ENCODE results near the gene EMILIN1.

The EMILIN1 gene

DNA sequence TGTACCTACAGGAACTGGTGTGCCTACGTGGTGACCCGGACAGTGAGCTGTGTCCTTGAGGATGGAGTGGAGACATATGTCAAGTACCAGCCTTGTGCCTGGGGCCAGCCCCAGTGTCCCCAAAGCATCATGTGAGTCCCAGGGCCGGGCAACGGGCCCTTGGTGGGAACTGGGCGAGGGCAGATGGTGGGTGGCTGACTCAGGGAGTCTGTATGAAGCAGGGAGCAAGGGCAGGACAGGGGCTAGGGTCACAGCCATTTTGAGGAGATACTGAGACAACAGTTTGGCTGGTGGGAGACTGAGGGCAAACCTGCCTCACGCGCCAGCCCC, 1.7 kb downstream of the EMILIN1 start:
- DNase-seq (ENCODE audit: low read depth), result no peak

DNA sequence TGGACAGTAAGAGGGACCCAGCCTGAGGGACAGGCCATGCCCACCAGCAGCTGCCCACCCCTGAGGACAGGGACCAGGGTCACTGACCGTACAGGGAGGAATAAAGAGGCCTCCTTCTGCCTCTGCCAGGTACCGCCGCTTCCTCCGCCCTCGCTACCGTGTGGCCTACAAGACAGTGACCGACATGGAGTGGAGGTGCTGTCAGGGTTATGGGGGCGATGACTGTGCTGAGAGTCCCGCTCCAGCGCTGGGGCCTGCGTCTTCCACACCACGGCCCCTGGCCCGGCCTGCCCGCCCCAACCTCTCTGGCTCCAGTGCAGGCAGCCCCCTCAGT, 2.2 kb downstream of the EMILIN1 start:
- DNase-seq (ENCODE audit: low read depth), result no peak

DNA sequence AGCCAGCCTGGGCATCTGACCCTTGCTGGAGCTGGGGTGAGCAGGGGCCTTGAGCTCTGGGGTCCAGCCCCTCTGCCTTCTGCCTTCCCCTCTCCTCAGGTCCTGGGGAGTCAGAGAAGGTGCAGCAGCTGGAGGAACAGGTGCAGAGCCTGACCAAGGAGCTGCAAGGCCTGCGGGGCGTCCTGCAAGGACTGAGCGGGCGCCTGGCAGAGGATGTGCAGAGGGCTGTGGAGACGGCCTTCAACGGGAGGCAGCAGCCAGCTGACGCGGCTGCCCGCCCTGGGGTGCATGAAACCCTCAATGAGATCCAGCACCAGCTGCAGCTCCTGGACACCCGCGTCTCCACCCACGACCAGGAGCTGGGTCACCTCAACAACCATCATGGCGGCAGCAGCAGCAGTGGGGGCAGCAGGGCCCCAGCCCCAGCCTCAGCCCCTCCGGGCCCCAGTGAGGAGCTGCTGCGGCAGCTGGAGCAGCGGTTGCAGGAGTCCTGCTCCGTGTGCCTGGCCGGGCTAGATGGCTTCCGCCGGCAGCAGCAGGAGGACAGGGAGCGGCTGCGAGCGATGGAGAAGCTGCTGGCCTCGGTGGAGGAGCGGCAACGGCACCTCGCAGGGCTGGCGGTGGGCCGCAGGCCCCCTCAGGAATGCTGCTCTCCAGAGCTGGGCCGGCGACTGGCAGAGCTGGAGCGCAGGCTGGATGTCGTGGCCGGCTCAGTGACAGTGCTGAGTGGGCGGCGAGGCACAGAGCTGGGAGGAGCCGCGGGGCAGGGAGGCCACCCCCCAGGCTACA, 3.8 kb downstream of the EMILIN1 start:
- DNase-seq (ENCODE audit: low read depth), result no peak

DNA sequence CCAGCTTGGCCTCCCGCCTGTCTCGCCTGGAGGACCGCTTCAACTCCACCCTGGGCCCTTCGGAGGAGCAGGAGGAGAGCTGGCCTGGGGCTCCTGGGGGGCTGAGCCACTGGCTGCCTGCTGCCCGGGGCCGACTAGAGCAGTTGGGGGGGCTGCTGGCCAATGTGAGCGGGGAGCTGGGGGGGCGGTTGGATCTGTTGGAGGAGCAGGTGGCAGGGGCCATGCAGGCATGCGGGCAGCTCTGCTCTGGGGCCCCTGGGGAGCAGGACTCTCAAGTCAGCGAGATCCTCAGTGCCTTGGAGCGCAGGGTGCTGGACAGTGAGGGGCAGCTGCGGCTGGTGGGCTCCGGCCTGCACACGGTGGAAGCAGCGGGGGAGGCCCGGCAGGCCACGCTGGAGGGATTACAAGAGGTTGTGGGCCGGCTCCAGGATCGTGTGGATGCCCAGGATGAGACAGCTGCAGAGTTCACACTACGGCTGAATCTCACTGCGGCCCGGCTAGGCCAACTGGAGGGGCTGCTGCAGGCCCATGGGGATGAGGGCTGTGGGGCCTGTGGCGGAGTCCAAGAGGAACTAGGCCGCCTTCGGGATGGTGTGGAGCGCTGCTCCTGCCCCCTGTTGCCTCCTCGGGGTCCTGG, 4.5 kb downstream of the EMILIN1 start:
- DNase-seq (ENCODE audit: low read depth), result no peak

DNA sequence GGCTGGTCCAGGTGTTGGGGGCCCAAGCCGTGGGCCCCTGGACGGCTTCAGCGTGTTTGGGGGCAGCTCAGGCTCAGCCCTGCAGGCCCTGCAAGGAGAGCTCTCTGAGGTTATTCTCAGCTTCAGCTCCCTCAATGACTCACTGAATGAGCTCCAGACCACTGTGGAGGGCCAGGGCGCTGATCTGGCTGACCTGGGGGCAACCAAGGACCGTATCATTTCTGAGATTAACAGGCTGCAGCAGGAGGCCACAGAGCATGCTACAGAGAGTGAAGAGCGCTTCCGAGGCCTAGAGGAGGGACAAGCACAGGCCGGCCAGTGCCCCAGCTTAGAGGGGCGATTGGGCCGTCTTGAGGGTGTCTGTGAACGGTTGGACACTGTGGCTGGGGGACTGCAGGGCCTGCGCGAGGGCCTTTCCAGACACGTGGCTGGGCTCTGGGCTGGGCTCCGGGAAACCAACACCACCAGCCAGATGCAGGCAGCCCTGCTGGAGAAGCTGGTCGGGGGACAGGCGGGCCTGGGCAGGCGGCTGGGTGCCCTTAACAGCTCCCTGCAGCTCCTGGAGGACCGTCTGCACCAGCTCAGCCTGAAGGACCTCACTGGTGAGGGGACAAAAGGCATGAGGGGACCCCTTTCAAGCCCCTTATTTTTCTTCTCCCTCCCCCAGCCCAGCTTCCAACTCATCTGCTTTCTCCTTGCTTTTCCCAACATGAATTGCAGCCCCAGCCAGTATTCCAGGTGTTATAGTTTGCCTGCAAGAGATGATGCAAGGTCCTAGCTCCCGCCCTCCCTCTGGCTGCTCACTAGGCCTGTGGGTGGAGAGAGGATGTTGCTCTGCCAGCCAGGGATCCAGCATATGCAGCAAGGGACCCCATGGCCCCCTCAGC, 5.2 kb downstream of the EMILIN1 start:
- no peak for DNase-seq (ENCODE audit: low read depth)

DNA sequence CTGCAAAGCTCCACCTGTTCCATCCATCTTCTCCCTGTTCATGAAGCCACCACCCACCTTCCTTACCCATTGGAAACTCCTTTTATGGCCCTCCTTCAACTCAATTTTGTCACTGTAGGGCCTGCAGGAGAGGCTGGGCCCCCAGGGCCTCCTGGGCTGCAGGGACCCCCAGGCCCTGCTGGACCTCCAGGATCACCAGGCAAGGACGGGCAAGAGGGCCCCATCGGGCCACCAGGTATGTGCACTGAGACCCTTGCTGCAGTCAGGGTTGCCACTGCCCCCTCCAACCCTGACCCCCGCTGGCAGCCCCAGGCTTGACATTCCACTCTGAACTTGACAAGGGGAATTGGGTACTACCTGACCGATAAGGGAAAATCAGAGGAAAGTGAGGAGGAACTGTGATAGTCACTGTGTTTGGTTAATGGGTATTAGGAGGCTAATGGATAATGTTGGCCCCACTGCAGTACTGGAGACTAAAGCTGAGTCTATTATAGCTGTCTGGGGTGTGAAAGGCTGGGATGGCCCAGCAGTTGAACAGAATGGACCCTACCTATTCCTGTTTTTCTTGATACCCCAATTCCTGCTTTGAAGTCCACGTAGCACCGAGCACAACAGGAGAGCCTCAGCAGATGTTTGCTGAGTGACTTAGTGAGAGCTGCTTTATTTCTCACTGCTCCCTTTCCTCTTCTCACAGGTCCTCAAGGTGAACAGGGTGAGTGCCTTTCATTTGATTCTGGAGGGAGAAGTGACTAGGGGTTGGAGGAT, 6.1 kb downstream of the EMILIN1 start:
- no peak for DNase-seq (ENCODE audit: low read depth)

DNA sequence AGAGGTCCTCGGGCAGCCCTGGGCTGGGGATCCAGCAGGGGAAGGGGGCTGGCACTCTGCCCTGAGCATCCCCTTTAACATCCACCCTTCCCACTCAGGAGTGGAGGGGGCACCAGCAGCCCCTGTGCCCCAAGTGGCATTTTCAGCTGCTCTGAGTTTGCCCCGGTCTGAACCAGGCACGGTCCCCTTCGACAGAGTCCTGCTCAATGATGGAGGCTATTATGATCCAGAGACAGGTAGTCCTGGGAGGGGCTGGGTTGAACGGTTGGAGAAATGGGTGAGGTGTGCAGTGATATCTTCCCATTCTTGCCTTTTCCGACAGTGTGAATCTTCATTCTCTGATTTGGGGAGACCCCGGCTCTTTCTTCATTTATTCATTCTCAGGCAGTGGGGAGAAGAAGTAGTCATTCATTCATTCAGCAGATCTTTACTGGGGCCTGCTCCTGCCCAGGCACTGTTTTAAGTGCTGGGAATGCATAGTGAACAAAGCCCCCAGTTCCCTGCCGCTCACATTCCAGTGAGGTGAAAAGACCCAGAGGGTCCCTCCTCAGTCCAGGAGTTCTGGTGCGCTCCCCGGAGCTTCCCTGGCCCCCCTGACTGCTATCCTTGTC, 6.8 kb downstream of the EMILIN1 start:
- no peak for DNase-seq (ENCODE audit: low read depth)

DNA sequence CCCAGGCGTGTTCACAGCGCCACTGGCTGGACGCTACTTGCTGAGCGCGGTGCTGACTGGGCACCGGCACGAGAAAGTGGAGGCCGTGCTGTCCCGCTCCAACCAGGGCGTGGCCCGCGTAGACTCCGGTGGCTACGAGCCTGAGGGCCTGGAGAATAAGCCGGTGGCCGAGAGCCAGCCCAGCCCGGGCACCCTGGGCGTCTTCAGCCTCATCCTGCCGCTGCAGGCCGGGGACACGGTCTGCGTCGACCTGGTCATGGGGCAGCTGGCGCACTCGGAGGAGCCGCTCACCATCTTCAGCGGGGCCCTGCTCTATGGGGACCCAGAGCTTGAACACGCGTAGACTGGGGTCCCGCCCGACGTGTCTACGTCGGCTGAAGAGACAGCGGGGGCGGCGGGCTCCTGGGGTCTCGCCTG, 7.3 kb downstream of the EMILIN1 start:
- DNase-seq (ENCODE audit: low read depth), result no peak

DNA sequence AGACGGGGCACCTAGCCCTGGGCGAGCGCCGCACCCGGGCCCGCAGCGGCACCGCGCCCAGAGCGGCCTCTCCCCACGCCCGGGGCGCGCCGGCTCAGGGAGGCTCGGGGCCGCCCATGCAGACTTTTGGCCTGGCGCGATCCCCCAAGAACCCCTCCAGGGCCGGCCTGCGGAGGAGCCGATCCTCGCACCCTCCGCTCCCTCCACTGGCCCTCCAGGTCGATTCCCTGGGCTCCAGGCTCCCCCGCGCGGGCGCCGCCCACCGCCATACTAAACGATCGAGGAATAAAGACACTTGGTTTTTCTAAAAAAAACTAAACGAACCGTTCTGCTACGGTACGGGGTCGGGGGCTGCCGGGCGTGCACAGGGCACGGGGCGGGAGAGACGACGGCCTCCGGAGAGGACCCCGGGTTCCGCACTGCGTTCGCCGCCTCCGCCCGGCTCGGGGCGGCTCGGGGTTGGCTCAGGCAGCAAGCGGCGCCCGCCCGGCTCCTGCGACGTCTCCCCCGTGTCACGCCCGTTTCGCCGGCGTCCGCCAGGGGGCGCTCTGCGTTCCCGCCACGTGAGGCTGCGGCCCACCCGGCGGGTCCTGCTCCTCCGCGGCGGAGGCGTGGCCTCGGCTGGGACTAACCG, 7.8 kb downstream of the EMILIN1 start:
- no peak for DNase-seq (ENCODE audit: low read depth)

DNA sequence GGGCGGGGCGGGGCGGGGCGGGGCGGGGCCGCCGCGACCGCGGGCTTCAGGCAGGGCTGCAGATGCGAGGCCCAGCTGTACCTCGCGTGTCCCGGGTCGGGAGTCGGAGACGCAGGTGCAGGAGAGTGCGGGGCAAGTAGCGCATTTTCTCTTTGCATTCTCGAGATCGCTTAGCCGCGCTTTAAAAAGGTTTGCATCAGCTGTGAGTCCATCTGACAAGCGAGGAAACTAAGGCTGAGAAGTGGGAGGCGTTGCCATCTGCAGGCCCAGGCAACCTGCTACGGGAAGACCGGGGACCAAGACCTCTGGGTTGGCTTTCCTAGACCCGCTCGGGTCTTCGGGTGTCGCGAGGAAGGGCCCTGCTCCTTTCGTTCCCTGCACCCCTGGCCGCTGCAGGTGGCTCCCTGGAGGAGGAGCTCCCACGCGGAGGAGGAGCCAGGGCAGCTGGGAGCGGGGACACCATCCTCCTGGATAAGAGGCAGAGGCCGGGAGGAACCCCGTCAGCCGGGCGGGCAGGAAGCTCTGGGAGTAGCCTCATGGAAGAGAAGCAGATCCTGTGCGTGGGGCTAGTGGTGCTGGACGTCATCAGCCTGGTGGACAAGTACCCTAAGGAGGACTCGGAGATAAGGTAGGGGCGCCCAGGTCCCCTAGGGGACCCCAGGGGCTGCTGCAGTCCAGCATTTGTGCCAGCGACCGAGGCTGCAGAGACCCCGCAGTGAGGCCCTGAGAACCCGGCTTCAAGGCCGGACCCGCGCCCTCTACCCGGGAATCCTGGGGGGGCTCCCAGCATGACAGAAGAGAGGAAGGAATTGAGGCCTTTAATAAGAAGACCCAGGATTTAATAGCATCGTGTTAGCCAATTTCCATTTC, 8.5 kb downstream of the EMILIN1 start, which contains the start of gene KHK:
KHK (plus strand) TSS at position 49 of the 870 bp plus-strand sequence; CDS start at position 537, 488 bp downstream.
- no peak for DNase-seq (ENCODE audit: low read depth)

DNA sequence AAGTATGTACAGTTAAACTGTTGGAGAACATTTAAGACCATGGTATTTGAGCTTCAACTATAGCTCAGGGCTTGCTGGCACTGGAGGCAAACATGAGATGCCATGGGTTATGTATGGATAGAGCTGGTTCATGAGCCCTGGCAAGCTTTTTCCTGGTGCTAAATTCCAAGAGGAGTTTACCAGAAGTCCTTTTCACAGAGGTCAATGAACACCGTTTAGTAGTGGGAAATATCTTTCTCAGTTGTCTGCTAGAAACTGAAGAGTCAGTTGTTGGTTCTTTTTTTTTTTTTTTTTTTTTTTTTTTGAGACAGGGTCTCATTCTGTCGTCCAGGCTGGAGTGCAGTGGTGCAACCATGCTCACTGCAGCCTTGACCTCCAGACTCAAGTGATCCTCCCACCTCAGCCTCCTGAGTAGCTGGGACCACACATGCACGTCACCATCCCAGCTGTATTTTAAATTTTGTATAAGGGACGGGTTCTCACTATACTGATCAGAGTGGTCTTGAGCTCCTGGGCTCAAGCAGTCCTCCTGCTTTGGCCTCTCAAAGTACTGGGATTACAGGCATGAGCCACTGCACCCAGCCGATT, 9.5 kb downstream of the EMILIN1 start:
- DNase-seq (ENCODE audit: low read depth), result no peak

DNA sequence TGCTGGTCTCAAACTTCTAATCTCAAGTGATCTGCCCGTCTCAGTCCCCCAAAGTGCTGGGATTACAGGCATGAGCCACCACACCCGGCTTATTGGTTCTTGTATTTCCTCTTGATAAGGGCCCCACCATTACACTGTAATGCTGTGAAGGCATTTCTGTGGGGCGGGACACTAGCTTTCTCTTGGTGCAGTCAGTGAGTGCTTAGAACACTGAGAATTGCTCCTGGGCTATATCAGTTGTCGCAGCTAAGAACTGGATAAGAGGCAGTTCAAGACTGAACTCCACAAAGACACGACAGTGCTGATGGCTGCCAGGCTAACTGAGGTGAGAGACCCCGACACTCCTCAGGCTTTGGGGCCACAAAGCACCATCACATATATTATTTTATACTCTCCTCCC, 10.2 kb downstream of the EMILIN1 start:
- DNase-seq (ENCODE audit: low read depth), result no peak

DNA sequence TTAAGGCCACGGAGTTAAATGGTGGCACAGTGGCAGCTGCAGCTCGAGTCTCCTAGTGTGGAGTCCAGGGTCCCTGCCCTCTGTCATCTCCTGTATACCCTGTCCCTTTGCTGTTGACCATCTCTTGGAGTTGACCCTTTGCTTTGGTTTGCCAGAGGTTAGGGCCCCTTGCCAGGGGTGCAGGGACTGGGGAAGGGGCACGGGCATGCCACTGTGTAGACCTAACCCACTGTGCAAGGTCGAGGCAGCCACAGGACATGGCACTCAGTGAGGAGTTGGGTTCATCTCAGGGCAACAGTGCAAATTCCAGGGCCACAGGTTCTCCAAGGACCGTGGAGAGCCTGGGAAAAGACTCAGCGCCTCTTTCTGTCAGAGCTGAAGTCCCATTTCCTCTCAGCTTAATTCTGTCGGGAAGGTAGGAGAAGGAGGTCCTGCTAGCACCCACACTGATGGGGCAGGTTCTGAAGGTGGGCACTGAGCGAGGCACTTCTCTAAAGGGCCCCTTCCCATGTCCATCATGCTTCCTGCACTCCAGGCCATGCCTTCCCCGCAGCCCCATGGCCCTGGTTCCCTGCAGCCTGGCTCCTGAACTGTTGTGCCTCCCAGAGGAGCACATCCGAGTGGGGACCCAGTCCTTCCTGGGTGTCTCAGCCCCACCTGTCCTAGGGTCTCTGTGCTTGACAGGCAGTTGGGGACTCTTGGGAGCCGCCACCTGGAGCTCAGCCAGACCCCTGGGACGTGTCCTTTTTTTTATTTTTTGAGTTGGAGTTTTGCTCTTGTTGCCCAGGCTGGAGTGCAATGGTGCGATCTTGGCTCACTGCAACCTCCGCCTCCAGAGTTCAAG, 10.9 kb downstream of the EMILIN1 start:
- DNase-seq (ENCODE audit: low read depth), result no peak

DNA sequence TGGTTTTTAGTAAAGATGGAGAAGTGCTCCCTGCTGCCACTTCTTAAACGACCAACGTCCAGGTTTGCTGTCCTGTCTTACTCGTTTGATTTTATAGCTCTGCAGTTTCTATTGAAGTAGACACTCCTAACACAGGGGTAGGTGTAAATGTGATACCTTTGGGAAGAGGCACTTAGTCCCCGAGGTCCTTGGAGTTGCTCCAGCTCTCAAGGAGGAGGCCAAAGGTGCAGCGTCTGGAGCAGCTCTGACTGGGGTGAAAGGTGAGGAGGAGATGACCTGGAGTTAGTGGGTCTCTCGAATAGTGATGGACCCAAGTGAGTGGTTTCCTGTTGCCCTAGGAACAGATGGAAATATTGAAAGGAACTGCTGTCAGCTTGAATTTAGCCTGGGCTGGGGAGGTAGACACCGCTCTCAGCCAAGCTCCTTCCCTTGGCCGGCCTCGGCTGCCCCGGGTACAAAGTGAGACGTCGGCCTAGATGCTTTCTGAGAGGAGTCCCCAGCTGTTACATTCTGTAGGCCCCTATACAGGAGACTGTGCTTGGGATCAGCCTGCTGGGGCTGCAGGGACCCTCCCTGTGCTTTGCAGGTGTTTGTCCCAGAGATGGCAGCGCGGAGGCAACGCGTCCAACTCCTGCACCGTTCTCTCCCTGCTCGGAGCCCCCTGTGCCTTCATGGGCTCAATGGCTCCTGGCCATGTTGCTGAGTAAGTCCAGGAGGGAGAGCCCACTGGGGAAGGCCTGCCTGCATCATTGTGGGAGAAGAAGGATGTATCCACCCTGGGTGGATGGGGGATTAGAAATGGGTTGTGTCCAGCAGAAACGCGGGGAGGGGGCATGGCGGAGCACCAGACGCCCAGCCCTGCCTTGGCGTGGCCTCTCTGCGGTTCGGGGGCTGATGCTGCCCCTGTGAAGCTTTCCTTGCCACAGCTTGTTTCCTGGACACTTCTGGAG, 13.6 kb downstream of the EMILIN1 start:
- no peak for DNase-seq (ENCODE audit: low read depth)

DNA sequence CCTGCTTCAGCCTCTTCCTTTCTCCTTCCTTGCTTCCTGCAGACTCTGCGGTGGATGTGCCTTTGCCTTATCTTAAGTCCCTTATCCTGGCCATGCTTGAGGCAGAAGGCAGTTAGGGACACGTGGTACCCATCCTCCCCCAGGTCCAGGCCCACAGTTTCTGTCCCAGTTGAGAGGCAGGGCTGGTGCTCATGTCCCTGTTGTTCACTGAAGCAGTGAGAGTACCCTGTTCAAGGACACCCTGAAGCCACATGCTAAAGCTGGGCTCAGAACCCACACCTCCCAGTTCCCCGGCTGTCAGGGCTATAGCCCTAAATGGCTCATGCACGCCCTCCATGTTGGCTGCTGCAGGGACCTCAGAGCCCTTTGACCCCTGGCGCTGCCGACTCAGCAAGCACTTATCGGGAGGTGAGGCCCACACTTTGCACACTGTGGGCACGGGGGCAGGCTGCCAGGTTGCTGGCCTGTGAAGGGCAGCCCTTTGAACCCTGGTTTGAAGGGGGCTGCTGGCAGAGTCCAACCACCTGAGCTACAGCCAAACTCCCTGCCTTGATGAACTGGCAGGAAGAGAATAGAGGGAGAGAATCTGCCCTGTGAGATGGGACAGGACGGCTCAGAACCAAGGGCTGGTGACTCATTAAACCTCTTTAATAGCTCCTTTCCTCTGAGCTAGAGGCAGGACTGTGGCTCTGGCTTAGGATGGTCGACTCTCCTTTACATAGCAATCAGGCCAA, 14.4 kb downstream of the EMILIN1 start:
- DNase-seq (ENCODE audit: low read depth), result no peak

DNA sequence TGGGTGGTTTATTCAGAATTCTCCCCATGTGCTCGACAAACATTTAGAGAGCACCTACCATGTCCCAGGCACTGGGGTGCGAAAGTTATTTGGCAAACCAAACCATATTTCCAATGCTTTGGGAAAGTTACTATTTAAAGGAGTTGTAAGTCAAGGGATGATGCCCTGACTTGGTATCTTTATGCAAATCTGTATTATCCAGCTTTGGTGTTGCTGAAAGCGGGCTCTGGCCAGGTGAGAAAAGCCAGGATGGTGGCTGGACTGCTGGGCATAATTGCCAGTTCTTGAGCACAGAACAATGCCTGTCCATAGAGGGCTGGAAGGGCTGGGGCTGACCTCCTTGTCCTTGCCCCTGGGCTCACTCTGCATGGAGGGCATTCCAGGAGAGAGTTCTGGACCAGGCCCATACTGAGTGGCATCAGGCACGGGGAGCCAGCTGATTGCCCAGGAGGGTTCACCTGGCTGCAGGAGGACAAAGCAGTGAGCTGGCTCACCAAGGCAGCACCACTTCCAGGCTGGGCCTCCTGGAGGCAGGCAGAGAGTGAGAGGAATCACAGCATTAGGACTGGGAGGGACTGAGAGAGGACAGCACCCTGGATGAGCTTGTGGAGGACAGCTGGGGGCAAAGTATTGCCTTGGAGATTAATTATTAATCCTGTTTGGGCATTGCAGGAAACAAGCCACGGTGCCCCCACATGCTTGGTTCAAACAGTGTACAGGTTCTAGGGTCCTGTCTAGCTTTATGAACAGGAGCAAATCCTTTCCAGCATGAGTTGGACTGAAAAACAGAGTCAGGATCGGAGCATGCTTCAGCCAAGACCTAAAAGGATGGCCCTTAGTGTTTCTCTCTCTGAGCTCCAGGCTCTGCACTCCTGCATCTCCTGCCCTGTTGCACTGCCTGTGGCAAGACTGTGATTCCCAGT, 15.3 kb downstream of the EMILIN1 start:
- no peak for DNase-seq (ENCODE audit: low read depth)

Measured in non-pigmented ciliary epithelial cell (primary cell).